H9 (cell line): ENCODE results near the gene HEPHL1. TPM values are rescaled to one million over a fixed set of nuclear protein-coding genes. Genes with fewer than 3 reads are reported as not detected.
A peak's percentile ranks its signal among the peaks of the same experiment; 100 is the strongest.

Experiments used
- DNase-seq: peaks from one replicate; pipeline ENCODE4 v3.0.0-alpha.2; 2017
- H2AFZ ChIP-seq: one replicate; pipeline ENCODE4 v1.6.1; 2013; ENCODE audit warnings: mild to moderate bottlenecking, low read length, control low read depth, moderate library complexity
- H2AK5ac ChIP-seq: 2 replicates; pipeline ENCODE4 v1.6.1; 2013; ENCODE audit warnings: low read length, control low read depth, mixed read lengths; ENCODE audit not compliant: insufficient read length
- H2BK120ac ChIP-seq: one replicate; pipeline ENCODE4 v1.6.1; 2013; ENCODE audit warnings: low read depth, mild to moderate bottlenecking, low read length, control low read depth, inconsistent platforms; ENCODE audit not compliant: poor library complexity, severe bottlenecking
- H2BK12ac ChIP-seq: 2 replicates; pipeline ENCODE4 v1.6.1; 2013; ENCODE audit warnings: low read length, control low read depth, mixed read lengths, low read depth; ENCODE audit not compliant: insufficient read length
- H2BK15ac ChIP-seq: 2 replicates; pipeline ENCODE4 v1.6.1; 2013; ENCODE audit warnings: low read depth, low read length, control low read depth
- H2BK20ac ChIP-seq: one replicate; pipeline ENCODE4 v1.6.1; 2013; ENCODE audit warnings: low read depth, mild to moderate bottlenecking, low read length, control low read depth, inconsistent platforms; ENCODE audit not compliant: poor library complexity, severe bottlenecking
- H2BK5ac ChIP-seq: 2 replicates; pipeline ENCODE4 v1.6.1; 2013; ENCODE audit warnings: low read length, control low read depth, mixed read lengths; ENCODE audit not compliant: insufficient read length
- H3K14ac ChIP-seq: 2 replicates; pipeline ENCODE4 v1.6.1; 2013; ENCODE audit warnings: low read length, control low read depth; ENCODE audit not compliant: insufficient read depth
- H3K18ac ChIP-seq: 2 replicates; pipeline ENCODE4 v1.6.1; 2013; ENCODE audit warnings: low read depth, mild to moderate bottlenecking, mixed read lengths, low read length, control low read depth; ENCODE audit not compliant: insufficient read length
- H3K23ac ChIP-seq: 2 replicates; pipeline ENCODE4 v1.6.1; 2013; ENCODE audit warnings: low read length, control low read depth, mixed read lengths, low read depth; ENCODE audit not compliant: insufficient read length
- H3K23me2 ChIP-seq: 2 replicates; pipeline ENCODE4 v1.6.1; 2013; ENCODE audit warnings: low read depth, mild to moderate bottlenecking, mixed read lengths, low read length, control low read depth; ENCODE audit not compliant: insufficient read length, poor library complexity, severe bottlenecking
- H3K27ac ChIP-seq: 2 replicates; pipeline ENCODE4 v1.5.1; 2013; ENCODE audit warnings: low read length, control low read depth, mixed read lengths, low read depth; ENCODE audit not compliant: insufficient read length
- H3K27me3 ChIP-seq: 2 replicates; pipeline ENCODE4 v1.6.1; 2013; ENCODE audit warnings: low read length, control low read depth, inconsistent platforms; ENCODE audit not compliant: insufficient read depth
- H3K4ac ChIP-seq: 2 replicates; pipeline ENCODE4 v1.6.1; 2013; ENCODE audit warnings: low read depth, mild to moderate bottlenecking, control low read depth, inconsistent platforms, low read length, moderate library complexity
- H3K4me1 ChIP-seq: 2 replicates; pipeline ENCODE4 v1.6.1; 2013; ENCODE audit warnings: low read length, control low read depth, inconsistent platforms; ENCODE audit not compliant: insufficient read depth
- H3K4me2 ChIP-seq: 2 replicates; pipeline ENCODE4 v1.6.1; 2013; ENCODE audit warnings: low read length, control low read depth, mixed read lengths; ENCODE audit not compliant: insufficient read length, insufficient read depth
- H3K56ac ChIP-seq: 2 replicates; pipeline ENCODE4 v1.6.1; 2013; ENCODE audit warnings: low read depth, mild to moderate bottlenecking, mixed read lengths, low read length, control low read depth; ENCODE audit not compliant: insufficient read length
- H3K79me1 ChIP-seq: 2 replicates; pipeline ENCODE4 v1.6.1; 2013; ENCODE audit warnings: low read depth, mild to moderate bottlenecking, moderate library complexity, low read length, control low read depth, inconsistent platforms; ENCODE audit not compliant: insufficient read depth, poor library complexity, severe bottlenecking
- H3K79me2 ChIP-seq: 2 replicates; pipeline ENCODE4 v1.6.1; 2013; ENCODE audit warnings: low read length, control low read depth, inconsistent platforms; ENCODE audit not compliant: insufficient read depth
- H3K9ac ChIP-seq: 2 replicates; pipeline ENCODE4 v1.6.1; 2013; ENCODE audit warnings: low read length, control low read depth, mixed read lengths; ENCODE audit not compliant: insufficient read length; ENCODE audit errors: extremely low read depth
- H3K9me3 ChIP-seq: one replicate; pipeline ENCODE4 v1.6.1; 2013; ENCODE audit warnings: low read depth, low read length, inconsistent platforms; ENCODE audit not compliant: control insufficient read depth
- H3T11ph ChIP-seq: one replicate; pipeline ENCODE4 v1.6.1; 2013; ENCODE audit warnings: mild to moderate bottlenecking, low read length, control low read depth, inconsistent platforms
- H4K20me1 ChIP-seq: one replicate; pipeline ENCODE4 v1.6.1; 2013; ENCODE audit not compliant: control insufficient read depth, insufficient read length, insufficient read depth
- H4K5ac ChIP-seq: 2 replicates; pipeline ENCODE4 v1.6.1; 2013; ENCODE audit warnings: low read depth, mild to moderate bottlenecking, mixed read lengths, low read length, control low read depth; ENCODE audit not compliant: insufficient read length
- H4K8ac ChIP-seq: replicated peaks from 2 replicates; pipeline ENCODE4 v1.6.1; 2013; ENCODE audit warnings: low read length, control low read depth, mixed read lengths, low read depth; ENCODE audit not compliant: insufficient read length
- H4K91ac ChIP-seq: 2 replicates; pipeline ENCODE4 v1.6.1; 2013; ENCODE audit warnings: low read depth, mild to moderate bottlenecking, moderate library complexity, mixed read lengths, low read length, control low read depth; ENCODE audit not compliant: insufficient read length
- H3K27ac Mint-ChIP-seq, 3 experiments: 2 replicates in 2 of 3; 3 replicates in 1 of 3; pipeline ENCODE4 v1.8.0; 2020 to 2021; ENCODE audit warnings: mixed read lengths in 3 of 3, mild to moderate bottlenecking in 1 of 3, moderate library complexity in 1 of 3
- H3K27me3 Mint-ChIP-seq: 2 replicates; pipeline ENCODE4 v1.8.0; 2021; ENCODE audit warnings: low read depth, mild to moderate bottlenecking, moderate library complexity, mixed read lengths
- H3K36me3 Mint-ChIP-seq, 3 experiments: 2 replicates in 2 of 3; 3 replicates in 1 of 3; pipeline ENCODE4 v1.8.0; 2020 to 2021; ENCODE audit warnings: low read depth in 3 of 3, mixed read lengths in 3 of 3; ENCODE audit not compliant: insufficient read depth in 1 of 3
- H3K4me1 Mint-ChIP-seq, 2 experiments: 2 replicates each; pipeline ENCODE4 v1.8.0; 2020; ENCODE audit warnings: mixed read lengths in 2 of 2
- H3K4me3 Mint-ChIP-seq, 2 experiments: 2 replicates in 1 of 2; 3 replicates in 1 of 2; pipeline ENCODE4 v1.8.0; 2020 to 2021; ENCODE audit warnings: mild to moderate bottlenecking in 2 of 2, mixed read lengths in 2 of 2, moderate library complexity in 1 of 2
- H3K9me3 Mint-ChIP-seq, 2 experiments: 2 replicates in 1 of 2; 3 replicates in 1 of 2; pipeline ENCODE4 v1.8.0; 2020; ENCODE audit warnings: mild to moderate bottlenecking in 2 of 2, mixed read lengths in 2 of 2, moderate library complexity in 1 of 2
- CTCF ChIP-seq: fragments of 200-600 bp; sonication (generic); conservative IDR thresholded peaks from 3 replicates; pipeline ENCODE4 v1.8.0; 2021; ENCODE audit warnings: antibody characterized with exemption, mild to moderate bottlenecking
- WGBS: extraction: QIAGEN DNeasy Blood & Tissue Kit; methylation state at CpG from one replicate; pipeline ENCODE4 v1.1.7; 2013; ENCODE audit warnings: missing lambda C conversion rate, low lambda C conversion rate, mixed read lengths; ENCODE audit not compliant: insufficient read length; ENCODE audit errors: extremely low coverage; 5-methylcytosine and 5-hydroxymethylcytosine counted together
- total RNA-seq: library from RNA; stranded (reverse); gene quantifications from 2 replicates; pipeline ENCODE4 v1.2.1, GENCODE V29; 2021

HEPHL1 gene
- total RNA-seq, 1 experiment from 2014 or later: not detected

DNA sequence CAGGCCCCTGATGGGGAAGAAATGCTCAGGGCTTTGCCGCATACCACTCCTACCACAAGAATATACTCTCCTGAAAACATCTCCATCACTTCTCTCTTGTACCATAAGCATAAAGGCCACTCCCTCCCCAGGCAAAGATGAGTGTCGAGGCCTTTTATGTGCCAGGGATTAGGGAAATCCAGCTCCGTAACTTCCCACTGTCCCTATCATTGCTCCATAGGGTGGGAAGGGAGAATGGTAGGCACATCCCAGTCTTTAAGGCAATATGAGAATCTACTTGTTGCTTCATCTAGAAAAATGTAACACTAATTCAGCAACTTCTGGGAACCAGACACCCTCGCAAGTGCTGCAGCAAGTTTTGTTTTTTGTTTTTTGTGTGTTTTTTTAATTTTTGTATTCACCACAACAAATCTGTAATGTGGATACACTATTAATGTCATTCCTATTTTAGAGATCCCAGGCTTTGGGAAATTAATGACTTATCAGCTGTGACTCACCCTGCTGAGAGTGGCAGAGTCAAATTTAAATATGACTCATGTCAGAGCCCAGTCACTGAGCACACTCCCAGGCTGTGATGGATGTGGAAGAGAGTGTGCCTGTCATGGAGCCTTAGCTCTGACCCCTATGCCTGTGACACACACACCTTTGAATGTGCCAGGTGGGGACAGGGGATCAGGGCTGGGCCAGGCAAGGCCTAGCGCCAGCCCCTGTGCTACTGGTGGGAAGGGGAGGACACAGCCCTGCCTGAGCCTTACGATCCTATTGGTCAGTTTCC is 130.9 kb downstream of the HEPHL1 start:
- Mint-ChIP-seq H3K4me3 (no peak overlapping the region), H3K27ac (peak overlapping the region in 1 of 3 experiments; percentile 89; a peak in 3 of 7 replicates), H3K27me3 (no peaks in the 10 kb centered on the region), H3K9me3 (peaks cover 2 to 3% of the 10 kb centered on the region in 2 experiments; a peak in 4 of 5 replicates), H3K4me1 (peaks cover 60 to 64% of the 10 kb centered on the region in 2 experiments), H3K36me3 (peaks cover 22 to 34% (median 23%) of the 10 kb centered on the region in 3 experiments)
- Histone ChIP-seq H4K20me1 (no peaks in the 10 kb centered on the region), H3K4me1 (peaks cover 17% of the 10 kb centered on the region; the same call in 1 of the 2 replicates), H3K23ac (no peak overlapping the region), H3K9me3 (no peaks in the 10 kb centered on the region), H3K18ac (no peak overlapping the region), H3K56ac (no peak overlapping the region), H2BK120ac (no peak overlapping the region), H3K4me2 (no peak overlapping the region), H2AK5ac (no peak overlapping the region), H3K9ac (no peak overlapping the region), H4K5ac (no peak overlapping the region), H3K27ac (no peak overlapping the region), H3K79me2 (peaks cover 51% of the 10 kb centered on the region; the same call in 1 of the 2 replicates), H2BK5ac (no peak overlapping the region), H3K23me2 (no peaks in the 10 kb centered on the region), H2AFZ (no peak overlapping the region), H2BK20ac (no peak overlapping the region), H2BK12ac (no peak overlapping the region), H4K91ac (no peak overlapping the region), H4K8ac (no peak overlapping the region), H2BK15ac (no peak overlapping the region; the same call in 1 of the 2 replicates), H3K79me1 (peaks cover 11% of the 10 kb centered on the region), H3T11ph (no peak overlapping the region), H3K27me3 (no peaks in the 10 kb centered on the region), H3K14ac (no peak overlapping the region), H3K4ac (no peak overlapping the region)
- peak; percentile 42 for DNase-seq
- TF ChIP-seq CTCF: no peak
- WGBS: no CpG with 5 or more reads among the region's 6 CpGs
